H1 (cell line): ENCODE data around the gene AGR2.

Experiments used
- BACH1 ChIP-seq: IDR thresholded peaks from 2 replicates; pipeline ENCODE4 v1.6.1; 2012; ENCODE audit warnings: low read length, improper control_type of control experiment
- CTCF ChIP-seq, 3 experiments: IDR thresholded peaks; 1 replicate in 2 of 3; 2 replicates in 1 of 3; pipeline versions ENCODE4 v1.5.1 to v1.6.1; 2011; ENCODE audit warnings: low read length in 3 of 3, mild to moderate bottlenecking in 3 of 3, inconsistent platforms in 2 of 3, low read depth in 1 of 3, moderate library complexity in 1 of 3; ENCODE audit not compliant: insufficient read depth in 1 of 3; ENCODE audit errors: control extremely low read depth in 1 of 3
- JUND ChIP-seq: IDR thresholded peaks from 2 replicates; pipeline ENCODE4 v1.6.1; 2011; ENCODE audit warnings: mild to moderate bottlenecking, improper control_type of control experiment, low read length
- POLR2A ChIP-seq, 2 experiments: IDR thresholded peaks; 1 replicate in 1 of 2; 2 replicates in 1 of 2; pipeline ENCODE4 v1.6.1; 2011; ENCODE audit warnings: low read depth in 2 of 2, low read length in 2 of 2, mild to moderate bottlenecking in 2 of 2; ENCODE audit errors: control extremely low read depth in 1 of 2
- POLR2AphosphoS5 ChIP-seq: IDR thresholded peaks from 2 replicates; pipeline ENCODE4 v1.6.1; 2011; ENCODE audit warnings: low read depth, low read length
- RNF2 ChIP-seq: fragments of 200-900, 300-1000 bp; sonication (generic); IDR thresholded peaks from 2 replicates; pipeline ENCODE4 v1.7.1; 2016; ENCODE audit warnings: borderline replicate concordance, low read depth, mild to moderate bottlenecking, antibody characterized with exemption, low read length; ENCODE audit not compliant: poor library complexity, severe bottlenecking; ENCODE audit errors: missing control alignments
- TAF1 ChIP-seq: IDR thresholded peaks from 2 replicates; pipeline ENCODE4 v1.6.1; 2011; ENCODE audit warnings: mild to moderate bottlenecking, low read depth, low read length
- TEAD4 ChIP-seq: IDR thresholded peaks from 2 replicates; pipeline ENCODE4 v1.6.1; 2012; ENCODE audit warnings: low read depth, low read length, inconsistent platforms, mixed read lengths

GRCh38 chr7:16845746-16846145 is 40.9 kb upstream of the AGR2 start:
- TF ChIP-seq POLR2A (IDR thresholded peaks at IDR 0.05; ENCODE audit: control extremely low read depth in 1 of 2, low read depth in 2 of 2, low read length in 2 of 2) (no peak), CTCF (IDR thresholded peaks at IDR 0.05; ENCODE audit: control extremely low read depth in 1 of 3, insufficient read depth in 1 of 3, low read depth in 1 of 3, low read length in 3 of 3) (no peak), BACH1 (no peak), POLR2AphosphoS5 (no peak), TAF1 (no peak), RNF2 (no peak), JUND (no peak), TEAD4 (no peak)
